IMR-90 (cell line): ENCODE measurements around the gene NUP210. TPM values are rescaled to one million over a fixed set of nuclear protein-coding genes. Genes with fewer than 3 reads are reported as not detected.
A peak's percentile ranks its signal among the peaks of the same experiment; 100 is the strongest.
"Not testable (repeated sequence)": the region's sequence is repeated elsewhere in the genome, so short reads cannot be mapped to it uniquely, and the experiment has no call there.

Source experiments
- ATAC-seq: fragments of 200-7000 bp; cut with Tn5 transposase; 2 replicates; pipeline ENCODE4 v1.9.1; 2020; ENCODE audit warnings: low read depth, mild to moderate bottlenecking, moderate library complexity
- BruUV-seq: library from RNA; stranded (reverse); fragments of 400-500 nt; replicated peaks from 2 replicates; lab custom pipeline; 2021; lab: Mats Ljungman, UMichigan
- CTCF ChIA-PET: fragments of 300-600 bp; formaldehyde crosslinking; extraction: SDS; loops from one replicate; lab custom pipeline; 2021; ENCODE audit warnings: antibody characterized with exemption; lab: Yijun Ruan, JAX
- POLR2A ChIA-PET: fragments of 300-600 bp; sonication (Branson Sonifier 250); formaldehyde crosslinking; loops from one replicate; lab custom pipeline; 2022; ENCODE audit warnings: antibody characterized with exemption; ENCODE audit not compliant: unreplicated experiment; lab: Charles Lee
- DNase-seq: peaks from one replicate; pipeline ENCODE4 v3.0.0; 2013
- H2AFZ ChIP-seq: replicated peaks from 2 replicates; pipeline ENCODE3; 2013; ENCODE audit warnings: low read length, mild to moderate bottlenecking; ENCODE audit not compliant: poor library complexity
- H2AK5ac ChIP-seq: 2 replicates; pipeline ENCODE4 v1.6.1; 2013; ENCODE audit warnings: low read depth, low read length, inconsistent platforms
- H2AK9ac ChIP-seq: replicated peaks from 2 replicates; pipeline ENCODE3; 2013; ENCODE audit warnings: mild to moderate bottlenecking, low read depth, low read length, moderate library complexity; ENCODE audit not compliant: poor library complexity
- H2BK120ac ChIP-seq: 2 replicates; pipeline ENCODE4 v1.6.1; 2013; ENCODE audit warnings: low read depth, low read length, inconsistent platforms
- H2BK15ac ChIP-seq: 3 replicates; pipeline ENCODE4 v1.6.1; 2013; ENCODE audit warnings: low read depth, low read length, inconsistent platforms
- H2BK20ac ChIP-seq: 2 replicates; pipeline ENCODE4 v1.6.1; 2013; ENCODE audit warnings: low read depth, mild to moderate bottlenecking, inconsistent platforms, low read length, moderate library complexity
- H2BK5ac ChIP-seq: 2 replicates; pipeline ENCODE4 v1.6.1; 2013; ENCODE audit warnings: mild to moderate bottlenecking, low read depth, low read length, inconsistent platforms; ENCODE audit not compliant: poor library complexity, severe bottlenecking
- H3K14ac ChIP-seq: replicated peaks from 2 replicates; pipeline ENCODE4 v1.6.1; 2013; ENCODE audit warnings: low read depth, low read length, inconsistent platforms
- H3K18ac ChIP-seq: 2 replicates; pipeline ENCODE4 v1.6.1; 2013; ENCODE audit warnings: low read depth, low read length, control low read depth
- H3K23ac ChIP-seq: 2 replicates; pipeline ENCODE4 v1.6.1; 2013; ENCODE audit warnings: low read depth, low read length, inconsistent platforms
- H3K27ac ChIP-seq: 2 replicates; pipeline ENCODE4 v1.5.1; 2013; ENCODE audit warnings: mild to moderate bottlenecking, control low read depth, low read length; ENCODE audit not compliant: insufficient read depth
- H3K27me3 ChIP-seq: 2 replicates; pipeline ENCODE4 v1.6.1; 2013; ENCODE audit warnings: low read length; ENCODE audit not compliant: control insufficient read depth, insufficient read depth
- H3K36me3 ChIP-seq: 2 replicates; pipeline ENCODE4 v1.6.1; 2013; ENCODE audit warnings: low read length, mixed read lengths; ENCODE audit not compliant: control insufficient read depth, insufficient read depth
- H3K4ac ChIP-seq: 2 replicates; pipeline ENCODE4 v1.6.1; 2013; ENCODE audit warnings: low read depth, low read length, inconsistent platforms
- H3K4me1 ChIP-seq: 2 replicates; pipeline ENCODE4 v1.6.1; 2013; ENCODE audit warnings: low read length, mixed read lengths; ENCODE audit not compliant: control insufficient read depth, insufficient read depth
- H3K4me2 ChIP-seq: 2 replicates; pipeline ENCODE4 v1.6.1; 2013; ENCODE audit warnings: low read depth, mild to moderate bottlenecking, control low read depth, low read length, moderate library complexity
- H3K4me3 ChIP-seq: 2 replicates; pipeline ENCODE4 v1.5.1; 2013; ENCODE audit warnings: low read depth, mild to moderate bottlenecking, control low read depth, low read length, moderate library complexity; ENCODE audit not compliant: insufficient read depth
- H3K56ac ChIP-seq: 2 replicates; pipeline ENCODE4 v1.6.1; 2013; ENCODE audit warnings: low read length, inconsistent platforms; ENCODE audit not compliant: insufficient read depth; ENCODE audit errors: extremely low read depth
- H3K79me1 ChIP-seq, 2 experiments: 2 replicates each; pipeline ENCODE4 v1.6.1; 2013; ENCODE audit warnings: low read length in 2 of 2, inconsistent platforms in 1 of 2, low read depth in 1 of 2
- H3K9ac ChIP-seq: 2 replicates; pipeline ENCODE4 v1.6.1; 2013; ENCODE audit warnings: low read depth, low read length, control low read depth
- H3K9me1 ChIP-seq: 2 replicates; pipeline ENCODE4 v1.6.1; 2013; ENCODE audit warnings: low read length, inconsistent platforms; ENCODE audit not compliant: insufficient read depth
- H3K9me3 ChIP-seq: 2 replicates; pipeline ENCODE4 v1.6.1; 2013; ENCODE audit warnings: low read length; ENCODE audit not compliant: control insufficient read depth, insufficient read depth
- H4K20me1 ChIP-seq: 2 replicates; pipeline ENCODE4 v1.6.1; 2013; ENCODE audit warnings: low read length, inconsistent platforms; ENCODE audit not compliant: insufficient read depth
- H4K5ac ChIP-seq: 2 replicates; pipeline ENCODE4 v1.6.1; 2013; ENCODE audit warnings: mild to moderate bottlenecking, low read depth, low read length, control low read depth
- H4K8ac ChIP-seq, 2 experiments: 2 replicates each; pipeline ENCODE4 v1.6.1; 2013; ENCODE audit warnings: low read depth in 2 of 2, low read length in 2 of 2, control low read depth in 1 of 2, inconsistent platforms in 1 of 2
- H4K91ac ChIP-seq: 2 replicates; pipeline ENCODE4 v1.6.1; 2013; ENCODE audit warnings: low read depth, low read length, inconsistent platforms; ENCODE audit not compliant: insufficient read depth
- CEBPB ChIP-seq: IDR thresholded peaks from 2 replicates; pipeline ENCODE4 v1.6.1; 2012; ENCODE audit warnings: low read depth, low read length, improper control_type of control experiment
- FOS ChIP-seq: fragments of 150-350 bp; IDR thresholded peaks from 2 replicates; pipeline ENCODE4 v1.6.1; 2016; ENCODE audit warnings: low read depth, low read length
- RCOR1 ChIP-seq: IDR thresholded peaks from 2 replicates; pipeline ENCODE4 v1.6.1; 2012; ENCODE audit warnings: mild to moderate bottlenecking, low read length, improper control_type of control experiment; ENCODE audit not compliant: insufficient replicate concordance
- RFX5 ChIP-seq: IDR thresholded peaks from 2 replicates; pipeline ENCODE4 v1.8.0; 2012; ENCODE audit warnings: low read depth, mild to moderate bottlenecking, low read length, moderate library complexity
- WGBS, 2 experiments: methylation state at CpG; one replicate each; pipeline versions ENCODE4 v1.1.5 to v1.1.7; 2013; ENCODE audit warnings: missing lambda C conversion rate in 2 of 2; ENCODE audit not compliant: insufficient read length in 1 of 2; ENCODE audit errors: extremely low coverage in 2 of 2; 5-methylcytosine and 5-hydroxymethylcytosine counted together
- dilution Hi-C: fragments of 300-500 bp; cut with HindIII; formaldehyde crosslinking; loops from one replicate; pipeline ENCODE4 v1.14.3; 2018; ENCODE audit warnings: low sequenced_read_pairs; ENCODE audit not compliant: unreplicated experiment
- in situ Hi-C: fragments of 300-500 bp; cut with MboI; formaldehyde crosslinking; loops from 3 replicates; pipeline ENCODE4 v1.14.3; 2019; ENCODE audit warnings: low sequenced_read_pairs, inconsistent platforms, mixed read lengths
- intact Hi-C: fragments of 100-400 bp; cut with micrococcal nuclease; formaldehyde crosslinking; loops from 2 replicates; pipeline ENCODE4 v1.10.0; 2022
- polyA plus RNA-seq, 3 experiments: library from polyadenylated mRNA; depleted of rRNA; stranded (reverse); fragments of >200 nt; gene quantifications; 2 replicates each; pipeline ENCODE4 v1.2.3, GENCODE V29; 2012; ENCODE audit warnings: low replicate concordance in 1 of 3
- total RNA-seq: library from RNA; depleted of rRNA; stranded (reverse); fragments of >200 nt; gene quantifications from 2 replicates; pipeline ENCODE4 v1.2.3, GENCODE V29; 2012

Gene NUP210
- total and polyA plus RNA-seq, 2 of the 4 experiments (the other 2 are of a cell fraction) = under 0.01 to 0.03 TPM

DNA sequence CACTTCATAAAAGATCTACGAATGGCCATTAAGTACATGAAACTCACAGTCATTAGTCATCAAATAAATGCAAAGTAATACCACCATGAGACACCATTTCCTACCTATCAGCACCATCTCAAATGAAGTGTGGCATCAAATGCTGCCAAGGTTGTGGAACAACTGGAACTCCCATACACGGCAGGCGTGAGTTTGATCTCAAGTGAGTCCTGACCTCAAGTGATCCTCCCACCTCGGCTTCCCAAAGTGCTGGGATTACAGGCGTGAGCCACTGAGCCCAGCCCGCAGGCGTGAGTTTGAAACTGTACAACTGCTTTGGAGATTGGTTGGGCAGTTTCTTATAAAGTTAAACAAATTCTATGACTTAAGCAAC, 31.2 kb upstream of the NUP210 start:
- Histone ChIP-seq H2BK15ac (no peak overlapping the region), H3K79me1 (no peaks in the 10 kb centered on the region), H4K91ac (no peak overlapping the region), H3K18ac (no peak overlapping the region), H2BK20ac (no peak overlapping the region), H3K4me3 (peak overlapping the region; percentile 57), H4K20me1 (no peaks in the 10 kb centered on the region), H3K4me1 (peaks cover 3% of the 10 kb centered on the region; the same call in 1 of the 2 replicates), H3K9ac (peak overlapping the region; percentile 19; the same call in 1 of the 2 replicates), H4K8ac (peak overlapping the region; percentile 76 to 94), H2AK9ac (peak overlapping the region; percentile 11), H3K9me3 (no peaks in the 10 kb centered on the region), H3K4me2 (peak overlapping the region; percentile 79), H3K56ac (no peak overlapping the region), H2AFZ (peak overlapping the region; percentile 98), H4K5ac (peak overlapping the region; percentile 43), H2AK5ac (no peak overlapping the region), H2BK5ac (no peak overlapping the region), H3K4ac (0 out of 2 replicates have a peak overlapping the region, but pooled peaks have one; percentile 33), H3K36me3 (no peaks in the 10 kb centered on the region), H3K9me1 (no peaks in the 10 kb centered on the region), H3K27ac (peak overlapping the region; percentile 22; the same call in 1 of the 2 replicates), H2BK120ac (no peak overlapping the region), H3K27me3 (peaks cover under 1% of the 10 kb centered on the region; the same call in 1 of the 2 replicates), H3K23ac (0 out of 2 replicates have a peak overlapping the region, but pooled peaks have one; percentile 6), H3K14ac (peak overlapping the region; percentile 47; the same call in 1 of the 2 replicates)
- intact Hi-C loops = loop anchor here (10.0 kb wide), 1 partner anchor 146 kb away; no protein-coding TSS in a partner anchor
- ATAC-seq = peak; percentile 60
- TF ChIP-seq FOS (no peak), CEBPB (no peak), RCOR1 (no peak), RFX5 (no peak)
- dilution Hi-C loops = no loop called here
- ChIA-PET POLR2A (interaction anchor here (0.6 kb wide), 1 partner anchor 16 kb away, joined by 3 read pairs; no protein-coding TSS in a partner anchor), CTCF (interaction anchor here (2.5 kb wide), 1 partner anchor 359 kb away, joined by 18 read pairs; no protein-coding TSS in a partner anchor)
- no CpG with 5 or more reads among the region's 7 CpGs for WGBS, 2 experiments
- peak; percentile 7 for DNase-seq
- in situ Hi-C loops = loop anchor here (5.0 kb wide), 1 partner anchor 359 kb away; no protein-coding TSS in a partner anchor
- BruUV-seq = no TSS peak

DNA sequence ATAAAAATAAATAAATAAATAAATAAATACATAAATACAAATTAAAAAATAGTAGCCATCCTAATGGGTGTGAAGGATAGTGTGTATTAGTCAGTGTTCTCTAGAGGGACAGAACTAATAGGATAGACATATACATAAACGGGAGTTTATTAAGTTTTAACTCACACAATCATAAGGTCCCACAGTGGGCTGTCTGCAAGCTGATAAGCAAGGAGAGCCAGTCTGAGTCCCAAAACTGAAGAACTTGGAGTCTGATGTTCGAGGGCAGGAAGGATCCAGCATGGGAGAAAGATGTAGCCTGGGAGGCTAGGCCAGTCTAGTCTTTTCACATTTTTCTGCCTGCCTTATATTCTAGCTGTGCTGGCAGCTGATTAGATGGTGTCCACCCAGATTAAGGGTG, 22.8 kb upstream of the NUP210 start:
- POLR2A ChIA-PET, H2BK120ac ChIP-seq, H3K4me2 ChIP-seq, H3K9me1 ChIP-seq, H3K23ac ChIP-seq, H4K91ac ChIP-seq, DNase-seq, BruUV-seq, H4K5ac ChIP-seq, H2BK5ac ChIP-seq, H2AFZ ChIP-seq, H3K4me3 ChIP-seq, H2AK9ac ChIP-seq, H3K27me3 ChIP-seq, H3K56ac ChIP-seq, H2AK5ac ChIP-seq, H3K14ac ChIP-seq, H3K4me1 ChIP-seq, H3K36me3 ChIP-seq, ATAC-seq, CTCF ChIA-PET, H3K18ac ChIP-seq, H3K9ac ChIP-seq, H2BK15ac ChIP-seq, H2BK20ac ChIP-seq, H3K4ac ChIP-seq, H3K9me3 ChIP-seq, H4K8ac ChIP-seq, dilution Hi-C loops, H4K20me1 ChIP-seq, H3K79me1 ChIP-seq, H3K27ac ChIP-seq, intact Hi-C loops, in situ Hi-C loops: not testable (repeated sequence)
- WGBS, 2 experiments = no CpG with 5 or more reads among the region's 2 CpGs
